CD4-positive, alpha-beta memory T cell (primary cell): ENCODE results near the gene GUCD1. TPM values are rescaled to one million over a fixed set of nuclear protein-coding genes. Genes with fewer than 3 reads are reported as not detected.
A peak's percentile ranks its signal among the peaks of the same experiment; 100 is the strongest.

Experiments
- CTCF ChIA-PET: fragments of 350-600 bp; sonication (Branson Sonifier 250); formaldehyde crosslinking; loops from one replicate; lab custom pipeline; 2021; ENCODE audit warnings: inconsistent platforms; ENCODE audit not compliant: partially characterized antibody; lab: Charles Lee
- POLR2A ChIA-PET: fragments of 350-600 bp; sonication (Branson Sonifier 250); formaldehyde crosslinking; loops from one replicate; lab custom pipeline; 2021; ENCODE audit not compliant: partially characterized antibody; lab: Charles Lee
- DNase-seq, 5 donors: peaks; one replicate each; pipeline versions ENCODE4 v3.0.0 to v3.0.0-alpha.2; 2020 to 2022; ENCODE audit warnings: mixed read lengths in 1 of 5
- H3K27ac ChIP-seq: one replicate; pipeline ENCODE4 v1.7.0; 2013; ENCODE audit warnings: low read depth, low read length
- H3K27me3 ChIP-seq: 2 replicates; pipeline ENCODE4 v1.7.0; 2013; ENCODE audit warnings: mild to moderate bottlenecking, low read length, moderate library complexity; ENCODE audit not compliant: insufficient read depth
- H3K36me3 ChIP-seq: 2 replicates; pipeline ENCODE4 v1.7.0; 2013; ENCODE audit warnings: mild to moderate bottlenecking, low read length, moderate library complexity; ENCODE audit not compliant: insufficient read depth
- H3K4me1 ChIP-seq: 2 replicates; pipeline ENCODE4 v1.7.0; 2013; ENCODE audit warnings: mild to moderate bottlenecking, low read length, moderate library complexity; ENCODE audit not compliant: insufficient read depth
- H3K4me3 ChIP-seq, 2 donors: one replicate each; pipeline ENCODE4 v1.7.0; 2013; ENCODE audit warnings: low read length in 2 of 2, mild to moderate bottlenecking in 1 of 2
- H3K9me3 ChIP-seq, 2 donors: one replicate each; pipeline ENCODE4 v1.7.0; 2013; ENCODE audit warnings: low read length in 2 of 2, control low read depth in 1 of 2; ENCODE audit not compliant: control insufficient read depth in 1 of 2
- H3K27ac Mint-ChIP-seq, 7 donors: one replicate each; pipeline ENCODE4 v1.8.0; 2020 to 2021; ENCODE audit warnings: mixed read lengths in 7 of 7, mild to moderate bottlenecking in 6 of 7, inconsistent platforms in 3 of 7, moderate library complexity in 3 of 7
- H3K27me3 Mint-ChIP-seq, 2 donors: one replicate each; pipeline ENCODE4 v1.8.0; 2020 to 2021; ENCODE audit warnings: mixed read lengths in 2 of 2
- H3K36me3 Mint-ChIP-seq, 2 donors: one replicate each; pipeline ENCODE4 v1.8.0; 2020 to 2021; ENCODE audit warnings: mixed read lengths in 2 of 2, inconsistent platforms in 1 of 2, mild to moderate bottlenecking in 1 of 2
- H3K4me1 Mint-ChIP-seq, 4 donors: one replicate each; pipeline ENCODE4 v1.8.0; 2020 to 2021; ENCODE audit warnings: mixed read lengths in 4 of 4, mild to moderate bottlenecking in 1 of 4
- H3K4me3 Mint-ChIP-seq, 8 donors: one replicate each; pipeline ENCODE4 v1.8.0; 2020 to 2021; ENCODE audit warnings: mixed read lengths in 8 of 8, mild to moderate bottlenecking in 7 of 8, moderate library complexity in 6 of 8, inconsistent platforms in 3 of 8
- H3K9me3 Mint-ChIP-seq, 8 donors: one replicate each; pipeline ENCODE4 v1.8.0; 2020 to 2021; ENCODE audit warnings: mixed read lengths in 8 of 8, mild to moderate bottlenecking in 5 of 8, inconsistent platforms in 3 of 8, moderate library complexity in 1 of 8
- intact Hi-C: fragments of 100-400 bp; cut with micrococcal nuclease; formaldehyde crosslinking; loops from one replicate; pipeline ENCODE4 v1.15.1; 2023
- polyA plus RNA-seq, 2 donors: library from polyadenylated mRNA; unstranded; fragments of 300-500 nt; fragmentation: Illumina TruSeq; gene quantifications; one replicate each; pipeline ENCODE4 v1.2.3, GENCODE V29; 2021
- total RNA-seq, 2 experiments: library from RNA; stranded (reverse); gene quantifications; one replicate each; pipeline ENCODE4 v1.2.3, GENCODE V29; 2021

Gene GUCD1
- total and polyA plus RNA-seq, 4 experiments from 2014 or later: 44.2 to 65.5 (median 56.1) TPM

DNA sequence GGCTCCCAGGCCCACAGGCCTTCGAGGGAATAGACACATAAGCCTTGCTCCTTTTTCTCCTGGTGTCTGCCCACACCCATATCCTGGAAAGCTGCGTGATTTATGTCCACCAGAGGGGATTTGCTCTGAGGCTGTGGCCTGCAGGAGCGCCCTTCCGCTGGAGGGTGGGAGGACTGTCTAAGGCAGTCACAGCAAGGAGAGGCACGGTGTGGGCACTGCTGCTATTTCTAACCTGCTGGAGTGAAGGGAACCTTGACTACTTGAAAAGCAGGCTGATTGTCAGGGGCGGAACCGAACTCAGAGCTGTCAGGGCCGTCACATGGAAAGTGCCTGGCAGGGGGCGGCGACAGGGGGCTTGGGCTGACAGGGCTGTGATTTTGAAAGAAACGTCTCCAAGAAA lies 56.1 kb downstream of the GUCD1 start:
- CTCF ChIA-PET: interaction anchor here (1.2 to 4.4 kb wide), 2 partner anchors 14 to 77 kb away, joined by 3 to 19 read pairs; no protein-coding TSS in a partner anchor
- H3K4me3 Mint-ChIP-seq: no peak overlapping the region

DNA sequence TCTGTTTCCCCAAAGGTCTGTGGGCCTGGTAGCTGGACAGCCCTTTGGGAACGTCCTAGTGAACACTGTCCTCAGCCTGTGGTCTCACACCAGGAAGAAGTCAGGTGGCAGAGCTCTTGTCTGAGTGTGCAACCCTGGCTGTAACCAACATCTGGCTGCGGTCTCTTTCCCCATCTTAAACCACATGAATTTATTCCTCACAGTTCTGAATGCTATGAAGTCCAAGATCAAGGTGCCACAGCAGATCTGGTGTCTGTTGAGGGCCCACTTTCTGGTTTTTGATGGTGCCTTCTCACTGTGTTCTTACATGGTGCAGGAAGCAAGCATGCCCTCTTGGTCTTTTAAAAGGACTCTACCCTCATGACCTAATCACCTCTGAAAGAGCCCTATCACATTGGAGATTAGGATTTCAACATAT lies 57.1 kb downstream of the GUCD1 start:
- Histone ChIP-seq H3K4me1 (no peaks in the 10 kb centered on the region), H3K27ac (no peak overlapping the region), H3K27me3 (peaks cover 5% of the 10 kb centered on the region), H3K36me3 (no peaks in the 10 kb centered on the region), H3K9me3 (no peaks in the 10 kb centered on the region), H3K4me3 (no peak overlapping the region)
- peak overlapping the region in 4 of 7 donors; percentile 28 to 67 (median 48) for H3K27ac Mint-ChIP-seq
- H3K27me3 Mint-ChIP-seq: peaks cover 0 to 3% of the 10 kb centered on the region in 2 donors
- no peaks in the 10 kb centered on the region for H3K9me3 Mint-ChIP-seq
- no peak overlapping the region for H3K4me3 Mint-ChIP-seq
- intact Hi-C loops: no loop called here
- no peaks in the 10 kb centered on the region for H3K36me3 Mint-ChIP-seq
- H3K4me1 Mint-ChIP-seq: peaks cover 0 to 11% (median 6%) of the 10 kb centered on the region in 4 donors
- POLR2A ChIA-PET: interaction anchor here (1.8 kb wide), 1 partner anchor 74 kb away, joined by 5 read pairs; no protein-coding TSS in a partner anchor
- CTCF ChIA-PET: interaction anchor here (4.4 kb wide), 1 partner anchor 76 kb away, joined by 19 read pairs; no protein-coding TSS in a partner anchor
- DNase-seq: no peak

More for the DNA sequence above, 56.1 kb downstream of the GUCD1 start:
- Mint-ChIP-seq H3K4me1 (peaks cover 3 to 11% (median 6%) of the 10 kb centered on the region in 4 donors), H3K27ac (no peak overlapping the region), H3K9me3 (no peaks in the 10 kb centered on the region), H3K36me3 (no peaks in the 10 kb centered on the region), H3K27me3 (peaks cover 0 to 3% of the 10 kb centered on the region in 2 donors)
- POLR2A ChIA-PET: interaction anchor here (1.2 kb wide), 1 partner anchor 71 kb away, joined by 3 read pairs; no protein-coding TSS in a partner anchor
- intact Hi-C loops: no loop called here
- Histone ChIP-seq H3K4me1 (no peaks in the 10 kb centered on the region), H3K36me3 (no peaks in the 10 kb centered on the region), H3K27me3 (peaks cover 1% of the 10 kb centered on the region), H3K27ac (no peak overlapping the region), H3K9me3 (no peaks in the 10 kb centered on the region), H3K4me3 (no peak overlapping the region)
- no peak for DNase-seq

DNA sequence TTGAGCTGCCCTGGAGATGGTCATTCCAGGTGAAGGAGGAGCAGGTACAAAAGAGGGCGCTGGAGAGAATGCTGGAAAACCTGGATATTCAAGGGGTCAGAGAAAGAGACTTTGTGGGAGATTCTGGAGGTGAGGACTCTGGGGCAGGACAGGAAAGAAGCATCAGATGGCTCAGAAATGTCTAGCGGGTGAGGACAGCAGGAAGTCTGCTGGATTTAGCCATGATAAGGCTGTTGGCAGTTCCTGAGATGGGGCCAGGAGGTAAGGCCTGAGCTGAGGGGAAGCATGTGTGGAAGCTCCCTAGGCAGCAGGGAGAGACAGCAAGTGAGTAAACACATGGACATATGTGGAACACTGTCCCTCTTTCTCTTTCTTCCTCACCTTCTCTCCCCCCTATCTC lies 58.3 kb downstream of the GUCD1 start:
- H3K4me3 ChIP-seq: no peak overlapping the region
- H3K27me3 Mint-ChIP-seq: peaks cover 6 to 9% of the 10 kb centered on the region in 2 donors
- H3K27me3 ChIP-seq: peaks cover 5% of the 10 kb centered on the region
- no peak overlapping the region for H3K4me3 Mint-ChIP-seq
- H3K4me1 Mint-ChIP-seq: peaks cover 0 to 11% (median 6%) of the 10 kb centered on the region in 4 donors
- H3K27ac ChIP-seq: no peak overlapping the region
- H3K36me3 ChIP-seq: no peaks in the 10 kb centered on the region
- DNase-seq: no peak
- intact Hi-C loops: no loop called here
- no peaks in the 10 kb centered on the region for H3K4me1 ChIP-seq
- peak overlapping the region in 3 of 7 donors; percentile 37 to 89 (median 39) for H3K27ac Mint-ChIP-seq
- no peaks in the 10 kb centered on the region for H3K36me3 Mint-ChIP-seq
- CTCF ChIA-PET: interaction anchor here (1.0 to 4.4 kb wide), 2 partner anchors 8 to 75 kb away, joined by 3 to 19 read pairs; no protein-coding TSS in a partner anchor
- no peaks in the 10 kb centered on the region for H3K9me3 Mint-ChIP-seq
- no peaks in the 10 kb centered on the region for H3K9me3 ChIP-seq
- POLR2A ChIA-PET: interaction anchor here (1.8 kb wide), 1 partner anchor 73 kb away, joined by 5 read pairs; no protein-coding TSS in a partner anchor

DNA sequence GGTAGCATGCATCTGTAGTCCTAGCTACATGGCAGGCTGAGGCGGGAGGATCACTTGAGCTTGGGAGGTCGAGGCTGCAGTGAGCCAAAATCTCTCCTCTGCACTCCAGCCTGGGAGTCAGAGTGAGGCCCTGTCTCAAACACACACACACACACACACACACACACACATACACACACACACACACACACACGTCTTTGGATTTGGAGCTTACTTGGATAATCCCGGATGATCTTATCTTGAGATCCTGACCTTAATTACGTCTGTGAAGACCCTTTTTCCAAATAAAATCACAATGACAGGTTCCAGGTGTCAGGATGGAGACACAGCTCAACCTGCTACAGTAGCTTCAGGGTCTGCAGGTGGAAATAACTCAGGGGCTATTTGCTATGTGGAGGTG lies 58.7 kb downstream of the GUCD1 start:
- no peak overlapping the region for H3K4me3 ChIP-seq
- H3K4me1 ChIP-seq: no peaks in the 10 kb centered on the region
- POLR2A ChIA-PET: interaction anchor here (1.8 kb wide), 1 partner anchor 73 kb away, joined by 5 read pairs; no protein-coding TSS in a partner anchor
- H3K27me3 ChIP-seq: peaks cover 5% of the 10 kb centered on the region
- intact Hi-C loops: no loop called here
- CTCF ChIA-PET: interaction anchor here (1.0 to 4.4 kb wide), 2 partner anchors 9 to 74 kb away, joined by 3 to 19 read pairs; no protein-coding TSS in a partner anchor
- Mint-ChIP-seq H3K4me3 (no peak overlapping the region), H3K27ac (peak overlapping the region in 2 of 7 donors; percentile 39 to 89), H3K27me3 (peaks cover 6 to 9% of the 10 kb centered on the region in 2 donors), H3K4me1 (peaks cover 0 to 11% (median 6%) of the 10 kb centered on the region in 4 donors), H3K36me3 (no peaks in the 10 kb centered on the region), H3K9me3 (no peaks in the 10 kb centered on the region)
- no peaks in the 10 kb centered on the region for H3K36me3 ChIP-seq
- no peak for DNase-seq
- H3K9me3 ChIP-seq: no peaks in the 10 kb centered on the region
- no peak overlapping the region for H3K27ac ChIP-seq

DNA sequence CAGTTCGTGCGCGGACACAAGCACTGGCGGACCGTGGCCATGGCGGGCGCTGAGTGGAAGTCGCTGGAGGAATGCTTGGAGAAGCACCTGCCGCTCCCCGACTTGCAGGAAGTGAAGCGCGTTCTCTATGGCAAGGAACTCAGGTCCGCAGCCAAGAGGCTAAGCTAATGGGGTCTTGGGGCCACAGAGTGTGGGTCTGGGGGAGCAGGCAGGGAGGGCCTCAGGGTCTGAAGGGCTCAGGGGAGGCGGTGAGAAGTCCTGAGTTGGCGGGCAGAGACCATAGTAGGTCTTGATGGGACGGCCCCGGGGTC lies 59.6 kb downstream of the GUCD1 start:
- H3K9me3 ChIP-seq: no peaks in the 10 kb centered on the region
- POLR2A ChIA-PET: no interaction called here
- H3K36me3 ChIP-seq: no peaks in the 10 kb centered on the region
- H3K27me3 ChIP-seq: peaks cover 5% of the 10 kb centered on the region
- H3K9me3 Mint-ChIP-seq: no peaks in the 10 kb centered on the region
- no peak for DNase-seq
- no peak overlapping the region for H3K4me3 ChIP-seq
- peaks cover 0 to 11% (median 6%) of the 10 kb centered on the region in 4 donors for H3K4me1 Mint-ChIP-seq
- no peaks in the 10 kb centered on the region for H3K36me3 Mint-ChIP-seq
- H3K4me1 ChIP-seq: no peaks in the 10 kb centered on the region
- H3K27me3 Mint-ChIP-seq: peaks cover 6 to 9% of the 10 kb centered on the region in 2 donors
- no peak overlapping the region for H3K4me3 Mint-ChIP-seq
- peak overlapping the region in 1 of 7 donors; percentile 51 for H3K27ac Mint-ChIP-seq
- H3K27ac ChIP-seq: no peak overlapping the region
- intact Hi-C loops: no loop called here
- CTCF ChIA-PET: no interaction called here

DNA sequence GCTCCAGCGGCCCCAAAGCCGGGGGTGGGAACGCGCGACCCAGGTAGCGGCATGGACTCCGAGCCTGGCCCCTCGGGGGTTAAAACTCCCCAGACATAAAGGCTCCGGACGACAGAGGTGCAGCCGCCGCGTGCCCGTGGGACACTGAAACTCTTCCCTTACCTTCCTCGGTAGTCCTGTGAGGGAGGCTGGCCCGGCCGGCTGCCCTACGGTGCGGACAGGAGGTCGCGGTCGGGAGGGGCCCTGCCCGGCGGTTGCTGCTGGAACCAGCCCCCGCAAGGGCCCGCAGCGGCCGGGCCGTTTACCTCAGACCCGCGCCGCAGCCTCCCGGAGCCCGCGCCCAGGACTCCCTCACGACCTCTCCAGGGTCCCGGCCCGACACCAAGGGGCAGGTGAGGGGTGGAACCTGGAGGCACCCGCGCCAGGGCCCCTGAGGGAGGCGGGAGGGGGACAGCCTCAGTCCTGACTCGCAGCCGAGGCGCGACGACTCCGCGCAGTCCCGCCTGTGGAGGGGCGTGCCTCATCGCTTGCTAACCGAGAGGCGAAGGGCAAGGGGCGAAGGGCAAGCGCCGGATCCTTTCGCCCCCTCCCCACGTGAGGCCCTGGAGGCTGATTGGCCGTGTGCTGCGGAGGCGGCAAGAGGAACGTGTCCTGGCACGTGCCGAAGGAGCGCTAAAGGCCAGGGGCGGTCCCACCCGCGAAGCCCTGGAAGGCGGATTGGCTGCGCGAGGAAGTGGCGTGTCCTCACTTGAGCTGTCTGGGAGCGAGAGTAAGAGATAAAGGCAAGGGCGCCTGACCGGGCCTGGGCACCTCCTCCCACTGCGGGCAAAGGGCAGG lies 60.2 kb downstream of the GUCD1 start, which contains the start of gene UPB1:
UPB1 (plus strand) TSS at position 805 of the 837 bp plus-strand sequence. CDS start 72 bp downstream, outside the sequence.
- Histone ChIP-seq H3K27ac (no peak within 1 kb of the TSS), H3K4me3 (no peak within 1 kb of the TSS), H3K4me1 (no peaks in the 10 kb centered on the region), H3K27me3 (peaks cover 5% of the 10 kb centered on the region), H3K36me3 (no peaks in the 10 kb centered on the region), H3K9me3 (no peaks in the 10 kb centered on the region)
- POLR2A ChIA-PET: no interaction called here
- no peaks in the 10 kb centered on the region for H3K9me3 Mint-ChIP-seq
- H3K4me3 Mint-ChIP-seq: no peak within 1 kb of the TSS
- DNase-seq: no peak
- H3K27ac Mint-ChIP-seq: peak within 1 kb of the TSS in 1 of 7 donors; percentile 51
- CTCF ChIA-PET: no interaction called here
- H3K36me3 Mint-ChIP-seq: no peaks in the 10 kb centered on the region
- H3K4me1 Mint-ChIP-seq: peaks cover 0 to 11% (median 6%) of the 10 kb centered on the region in 4 donors
- intact Hi-C loops: no loop called here
- peaks cover 6 to 9% of the 10 kb centered on the region in 2 donors for H3K27me3 Mint-ChIP-seq

DNA sequence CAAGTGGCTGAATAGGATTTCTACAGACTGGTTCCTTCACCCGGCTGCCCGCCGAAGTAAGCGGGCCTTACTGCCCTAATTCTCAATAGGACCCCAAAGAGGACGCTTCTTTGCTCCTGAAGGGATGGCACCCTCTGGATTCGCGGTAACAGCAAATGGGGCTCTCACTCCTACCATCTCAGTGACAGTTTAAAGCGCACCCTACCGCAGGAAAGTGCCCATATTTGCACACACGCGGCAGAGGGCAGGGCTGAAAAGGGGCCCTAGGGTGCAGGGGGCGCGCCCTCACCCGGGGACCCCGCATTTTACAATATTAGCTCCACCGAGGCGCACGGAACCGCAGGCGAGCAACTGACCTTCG lies 60.8 kb downstream of the GUCD1 start:
- H3K4me1 ChIP-seq: no peaks in the 10 kb centered on the region
- H3K36me3 ChIP-seq: no peaks in the 10 kb centered on the region
- Mint-ChIP-seq H3K36me3 (no peaks in the 10 kb centered on the region), H3K9me3 (peaks cover 0 to 1% (median 0%) of the 10 kb centered on the region in 8 donors), H3K4me1 (peaks cover 0 to 11% (median 6%) of the 10 kb centered on the region in 4 donors), H3K27me3 (peaks cover 9 to 10% of the 10 kb centered on the region in 2 donors), H3K27ac (no peak overlapping the region), H3K4me3 (no peak overlapping the region)
- no peak overlapping the region for H3K27ac ChIP-seq
- no peak for DNase-seq
- ChIA-PET CTCF (no interaction called here), POLR2A (no interaction called here)
- no peaks in the 10 kb centered on the region for H3K9me3 ChIP-seq
- intact Hi-C loops: no loop called here
- peaks cover 5% of the 10 kb centered on the region for H3K27me3 ChIP-seq
- H3K4me3 ChIP-seq: no peak overlapping the region
